Naive thymus-derived CD4-positive, alpha-beta T cell (primary cell): ENCODE measurements around the gene MACO1. TPM values are rescaled to one million over a fixed set of nuclear protein-coding genes. Genes with fewer than 3 reads are reported as not detected.
A peak's percentile ranks its signal among the peaks of the same experiment; 100 is the strongest.
"Not testable (repeated sequence)": the region's sequence is repeated elsewhere in the genome, so short reads cannot be mapped to it uniquely, and the experiment has no call there.

Experiments
- ATAC-seq: fragments of 150-1000 bp; cut with Tn5 transposase; 2 replicates; pipeline ENCODE4 v1.10.0; 2021; ENCODE audit warnings: mild to moderate bottlenecking, moderate library complexity
- CTCF ChIA-PET: fragments of 350-600 bp; sonication (Branson Sonifier 250); formaldehyde crosslinking; loops from one replicate; lab custom pipeline; 2021; ENCODE audit warnings: antibody characterized with exemption; lab: Charles Lee
- POLR2A ChIA-PET: fragments of 350-600 bp; sonication (Branson Sonifier 250); formaldehyde crosslinking; loops from one replicate; lab custom pipeline; 2021; ENCODE audit warnings: antibody characterized with exemption, inconsistent platforms; lab: Charles Lee
- DNase-seq, 9 donors: peaks; one replicate each; pipeline versions ENCODE4 v3.0.0 to v3.0.0-alpha.2; 2020 to 2022; ENCODE audit warnings: mixed read lengths in 1 of 9
- H3K27ac ChIP-seq: one replicate; pipeline ENCODE4 v1.7.0; 2013; ENCODE audit warnings: mild to moderate bottlenecking, low read depth, low read length, moderate library complexity
- H3K27me3 ChIP-seq, 2 donors: one replicate each; pipeline ENCODE4 v1.7.0; 2013; ENCODE audit warnings: low read length in 2 of 2, mild to moderate bottlenecking in 2 of 2, moderate library complexity in 2 of 2; ENCODE audit not compliant: control insufficient read depth in 2 of 2, insufficient read depth in 2 of 2
- H3K36me3 ChIP-seq, 3 experiments: 1 replicate in 2 of 3; 2 replicates in 1 of 3; pipeline ENCODE4 v1.7.0; 2013; ENCODE audit warnings: low read length in 3 of 3, mild to moderate bottlenecking in 3 of 3, moderate library complexity in 1 of 3; ENCODE audit not compliant: insufficient read depth in 3 of 3, control insufficient read depth in 2 of 3
- H3K4me1 ChIP-seq, 2 donors: one replicate each; pipeline ENCODE4 v1.7.0; 2013; ENCODE audit warnings: low read length in 2 of 2, mild to moderate bottlenecking in 2 of 2, moderate library complexity in 1 of 2; ENCODE audit not compliant: control insufficient read depth in 2 of 2, insufficient read depth in 2 of 2
- H3K4me3 ChIP-seq: 2 replicates; pipeline ENCODE4 v1.7.0; 2013; ENCODE audit warnings: mild to moderate bottlenecking, low read length
- H3K9me3 ChIP-seq, 3 experiments: 1 replicate in 2 of 3; 2 replicates in 1 of 3; pipeline ENCODE4 v1.7.0; 2013; ENCODE audit warnings: low read length in 3 of 3; ENCODE audit not compliant: control insufficient read depth in 2 of 3
- H3K27ac Mint-ChIP-seq, 9 donors: one replicate each; pipeline ENCODE4 v1.8.0; 2020 to 2022; ENCODE audit warnings: mixed read lengths in 9 of 9, mild to moderate bottlenecking in 8 of 9, moderate library complexity in 5 of 9, inconsistent platforms in 2 of 9
- H3K27me3 Mint-ChIP-seq, 5 donors: one replicate each; pipeline ENCODE4 v1.8.0; 2021 to 2022; ENCODE audit warnings: mixed read lengths in 5 of 5, mild to moderate bottlenecking in 1 of 5
- H3K36me3 Mint-ChIP-seq, 5 donors: one replicate each; pipeline ENCODE4 v1.8.0; 2020 to 2022; ENCODE audit warnings: mixed read lengths in 5 of 5, mild to moderate bottlenecking in 3 of 5, inconsistent platforms in 1 of 5
- H3K4me1 Mint-ChIP-seq, 7 donors: one replicate each; pipeline ENCODE4 v1.8.0; 2020 to 2022; ENCODE audit warnings: mixed read lengths in 7 of 7, mild to moderate bottlenecking in 3 of 7, inconsistent platforms in 1 of 7
- H3K4me3 Mint-ChIP-seq, 10 donors: one replicate each; pipeline ENCODE4 v1.8.0; 2020 to 2022; ENCODE audit warnings: mild to moderate bottlenecking in 10 of 10, mixed read lengths in 10 of 10, moderate library complexity in 6 of 10, inconsistent platforms in 2 of 10
- H3K9me3 Mint-ChIP-seq, 11 donors: one replicate each; pipeline ENCODE4 v1.8.0; 2020 to 2022; ENCODE audit warnings: mixed read lengths in 11 of 11, mild to moderate bottlenecking in 4 of 11, inconsistent platforms in 1 of 11, moderate library complexity in 1 of 11
- intact Hi-C, 2 donors: fragments of 100-400 bp; cut with micrococcal nuclease; formaldehyde crosslinking; loops; one replicate each; pipeline ENCODE4 v1.15.1; 2023
- polyA plus RNA-seq, 2 donors: library from polyadenylated mRNA; unstranded; fragments of 300-500 nt; fragmentation: Illumina TruSeq; gene quantifications; one replicate each; pipeline ENCODE4 v1.2.3, GENCODE V29; 2021
- total RNA-seq, 6 experiments: library from RNA in 5 of 6; stranded (reverse) in 5 of 6; gene quantifications; 1 replicate in 5 of 6; 2 replicates in 1 of 6; pipeline ENCODE4 v1.2.3 and lab custom pipeline; 2021 to 2026

The MACO1 gene
- total and polyA plus RNA-seq, 7 experiments from 2014 or later, result 8.8 to 25.9 (median 19.5) TPM

DNA sequence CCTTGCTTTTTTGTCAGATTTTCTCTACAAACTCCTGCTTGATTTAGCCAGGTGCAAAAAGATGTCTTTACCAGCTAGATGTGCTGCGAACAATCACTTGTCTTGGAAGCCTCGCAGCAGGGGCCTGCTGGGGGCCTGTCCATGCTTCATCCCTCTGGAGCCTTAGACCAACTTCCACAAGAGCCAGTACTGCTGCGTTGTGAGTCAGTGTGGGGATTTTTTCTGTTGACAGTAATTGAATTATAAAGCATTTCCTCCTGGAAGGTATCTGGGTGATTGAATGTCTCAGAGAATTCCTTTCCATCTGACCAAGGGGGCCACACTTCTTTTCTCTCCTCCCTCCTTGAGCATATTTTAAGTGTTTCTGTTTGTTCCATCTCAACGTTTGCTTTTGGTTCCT, 72.3 kb downstream of the MACO1 start:
- Mint-ChIP-seq H3K27ac (peak overlapping the region; percentile 5 to 92 (median 69)), H3K9me3 (no peaks in the 10 kb centered on the region), H3K27me3 (peaks cover 0 to 4% (median 0%) of the 10 kb centered on the region in 5 donors), H3K4me3 (no peak overlapping the region), H3K36me3 (peaks cover 0 to 10% (median 7%) of the 10 kb centered on the region in 5 donors), H3K4me1 (peaks cover 13 to 39% (median 31%) of the 10 kb centered on the region in 7 donors)
- Histone ChIP-seq H3K4me1 (peaks cover 0 to 20% of the 10 kb centered on the region in 2 donors), H3K4me3 (no peak overlapping the region), H3K36me3 (peaks cover 0 to 13% (median under 1%) of the 10 kb centered on the region in 3 experiments), H3K27me3 (no peaks in the 10 kb centered on the region), H3K27ac (peak overlapping the region; percentile 6), H3K9me3 (no peaks in the 10 kb centered on the region)
- POLR2A ChIA-PET, result interaction anchor here (1.9 kb wide), 1 partner anchor 69 kb away, joined by 6 read pairs; no protein-coding TSS in a partner anchor
- CTCF ChIA-PET, result interaction anchor here (0.6 to 6.9 kb wide), 8 partner anchors 11 to 316 kb away, joined by 3 to 227 read pairs (median 6); no protein-coding TSS in a partner anchor
- no peak for DNase-seq
- intact Hi-C loops, result loop anchor here in 1 of 2 donors (5.0 kb wide), 2 partner anchors 104 to 294 kb away; no protein-coding TSS in a partner anchor
- ATAC-seq, result no peak

DNA sequence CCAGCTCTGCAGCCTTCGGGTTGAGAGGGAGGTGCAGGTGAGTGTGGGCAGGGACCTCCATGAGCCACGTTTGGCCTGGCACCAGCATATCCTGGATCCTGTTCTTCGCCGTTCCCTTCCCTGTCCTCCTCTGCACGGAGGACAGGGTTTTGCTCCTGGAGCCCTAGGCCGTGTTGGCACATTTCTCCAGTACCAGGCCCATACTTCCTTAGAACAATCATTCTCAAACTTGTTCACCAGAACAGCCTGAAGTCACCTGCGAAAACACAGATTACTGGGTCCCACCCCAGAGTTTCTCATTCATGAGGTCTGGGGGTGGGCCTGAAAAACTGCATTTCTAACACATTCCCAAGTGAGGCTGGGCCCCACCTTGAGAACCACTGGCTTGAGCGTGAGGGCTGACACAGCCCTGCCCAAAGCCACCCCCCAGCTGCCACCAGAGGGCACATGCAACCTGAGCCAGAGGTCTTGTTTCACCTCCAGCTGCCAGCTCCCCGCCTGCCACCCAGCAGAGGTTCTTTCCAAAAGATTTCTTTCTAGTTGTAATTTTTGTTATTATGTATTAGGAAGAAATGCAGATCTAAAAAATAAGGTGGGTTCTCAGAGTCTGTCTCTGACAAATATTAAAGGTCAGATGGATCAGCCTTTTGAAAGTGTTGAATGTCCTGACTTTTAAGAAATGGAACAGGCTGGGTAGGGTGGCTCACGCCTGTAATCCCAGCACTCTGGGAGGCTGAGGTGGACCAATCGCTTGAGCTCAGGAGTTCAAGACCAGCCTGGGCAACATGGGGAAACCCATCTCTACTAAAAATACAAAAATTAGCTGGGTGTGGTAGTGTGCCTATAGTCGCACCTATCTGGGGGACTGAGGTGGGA, 73.1 kb downstream of the MACO1 start:
- no peaks in the 10 kb centered on the region for H3K9me3 ChIP-seq
- H3K27ac ChIP-seq, result peak overlapping the region; percentile 6
- ATAC-seq (peak; percentile 95), DNase-seq (peak; percentile 47 to 82 (median 75))
- Mint-ChIP-seq H3K27ac (peak overlapping the region in 8 of 9 donors; percentile 68 to 92 (median 76)), H3K4me1 (peaks cover 12 to 39% (median 31%) of the 10 kb centered on the region in 7 donors), H3K9me3 (no peaks in the 10 kb centered on the region), H3K4me3 (peak overlapping the region in 1 of 10 donors; percentile 2), H3K27me3 (peaks cover 0 to 6% (median 0%) of the 10 kb centered on the region in 5 donors), H3K36me3 (peaks cover 0 to 7% (median 4%) of the 10 kb centered on the region in 5 donors)
- no peaks in the 10 kb centered on the region for H3K27me3 ChIP-seq
- CTCF ChIA-PET, result interaction anchor here (0.7 to 6.9 kb wide), 13 partner anchors 9 to 391 kb away, joined by 3 to 227 read pairs (median 3); no protein-coding TSS in a partner anchor
- H3K4me1 ChIP-seq, result peaks cover 0 to 20% of the 10 kb centered on the region in 2 donors
- peaks cover 0 to 4% (median 0%) of the 10 kb centered on the region in 3 experiments for H3K36me3 ChIP-seq
- POLR2A ChIA-PET, result interaction anchor here (1.0 to 4.3 kb wide), 5 partner anchors 15 to 69 kb away, joined by 3 to 85 read pairs (median 6); no protein-coding TSS in a partner anchor
- intact Hi-C loops, result loop anchor here (1.0 to 5.0 kb wide), 6 partner anchors 17 to 308 kb away; no protein-coding TSS in a partner anchor
- no peak overlapping the region for H3K4me3 ChIP-seq

DNA sequence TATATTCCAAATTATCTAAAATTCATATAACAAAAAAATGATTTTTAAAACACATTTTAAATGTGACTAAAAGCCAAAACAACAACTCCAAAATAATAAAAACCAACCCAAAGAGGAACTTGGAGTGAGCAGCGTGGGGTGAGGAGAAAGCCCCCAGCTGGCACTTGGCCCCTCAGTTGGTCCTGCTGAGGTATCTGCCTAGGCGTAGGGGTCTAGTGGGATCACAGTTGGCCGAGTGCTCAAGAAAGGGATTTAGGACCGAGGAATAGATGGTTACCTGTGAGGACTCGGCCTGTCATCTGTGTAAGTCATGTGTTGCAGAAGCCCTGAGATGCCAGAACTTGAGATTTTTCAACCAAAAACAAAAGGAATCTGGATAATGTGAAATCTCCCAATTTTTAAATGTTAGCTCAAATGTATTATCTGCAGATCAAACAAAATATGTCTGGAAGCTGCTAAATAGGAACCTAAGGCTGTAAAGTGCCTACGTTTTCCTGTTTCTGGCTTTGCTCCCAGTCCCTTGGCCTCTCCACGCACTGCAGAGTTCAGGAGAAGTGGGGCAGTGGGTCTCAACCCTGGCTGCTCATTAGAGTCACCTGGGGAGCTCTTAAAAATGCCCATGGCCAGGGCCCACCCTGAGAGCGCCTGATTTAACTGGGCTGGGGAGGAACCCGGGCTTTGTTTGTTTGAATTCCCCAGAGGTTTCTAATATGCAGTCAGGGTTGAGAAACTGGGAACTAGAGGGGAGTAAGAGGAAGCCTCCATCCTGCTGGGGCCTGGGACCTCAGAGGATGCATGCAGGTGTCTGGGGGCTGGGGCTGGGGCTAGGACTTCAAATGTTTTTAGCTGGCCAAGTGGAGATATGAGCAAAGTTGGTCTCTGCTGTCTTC, 74.3 kb downstream of the MACO1 start:
- Mint-ChIP-seq H3K27ac (peak overlapping the region in 8 of 9 donors; percentile 62 to 92 (median 83)), H3K27me3 (peaks cover 0 to 6% (median 0%) of the 10 kb centered on the region in 5 donors), H3K36me3 (peaks cover 0 to 7% (median 0%) of the 10 kb centered on the region in 5 donors), H3K4me1 (peaks cover 12 to 39% (median 31%) of the 10 kb centered on the region in 7 donors), H3K9me3 (no peaks in the 10 kb centered on the region), H3K4me3 (peak overlapping the region in 2 of 10 donors; percentile 12 to 27)
- ChIA-PET CTCF (interaction anchor here (0.5 to 6.9 kb wide), 10 partner anchors 8 to 305 kb away, joined by 3 to 227 read pairs (median 6); no protein-coding TSS in a partner anchor), POLR2A (interaction anchor here (0.6 to 4.3 kb wide), 11 partner anchors 14 to 825 kb away, joined by 3 to 85 read pairs (median 3); no protein-coding TSS in a partner anchor)
- Histone ChIP-seq H3K9me3 (no peaks in the 10 kb centered on the region), H3K4me1 (peaks cover 0 to 20% of the 10 kb centered on the region in 2 donors), H3K27me3 (no peaks in the 10 kb centered on the region), H3K36me3 (no peaks in the 10 kb centered on the region), H3K27ac (peak overlapping the region; percentile 34), H3K4me3 (no peak overlapping the region)
- DNase-seq, result no peak
- intact Hi-C loops, result loop anchor here (1.0 to 5.0 kb wide), 6 partner anchors 16 to 306 kb away; no protein-coding TSS in a partner anchor
- peak; percentile 20 for ATAC-seq

DNA sequence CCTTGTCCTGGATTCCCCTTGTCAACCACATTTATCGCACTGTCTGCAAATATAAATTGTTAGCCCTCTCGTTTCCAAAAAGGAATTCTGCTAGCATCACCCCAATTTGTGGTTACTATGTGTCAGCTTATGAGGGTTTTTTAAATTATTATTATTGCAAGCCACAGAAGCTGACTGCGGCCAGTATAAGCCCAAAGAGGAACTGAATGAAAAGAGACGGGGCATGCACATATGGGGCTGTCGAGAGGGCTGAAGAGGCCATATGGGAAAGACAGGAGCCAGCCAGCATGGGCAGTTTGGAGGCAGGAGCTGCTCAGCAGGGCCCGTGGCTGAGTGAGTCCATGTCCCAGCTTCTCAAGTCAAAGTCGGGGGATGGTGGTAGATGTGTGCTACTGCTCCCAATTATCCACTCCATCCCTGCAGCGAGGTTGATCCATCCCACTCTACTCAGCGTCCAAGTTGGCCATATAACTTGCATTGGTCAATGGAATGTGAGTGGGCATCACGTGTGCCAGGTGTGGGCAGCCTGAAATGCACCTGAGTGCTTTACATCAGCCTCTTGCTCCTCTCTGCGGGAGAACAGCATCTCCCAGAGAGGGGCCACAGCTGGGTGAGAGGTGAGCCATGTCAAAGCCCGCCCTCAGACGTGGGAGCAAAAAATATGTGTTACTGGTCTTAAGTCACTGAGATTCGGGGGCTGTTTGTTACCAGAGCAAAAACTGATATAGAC, 75.1 kb downstream of the MACO1 start:
- H3K9me3 Mint-ChIP-seq, result no peaks in the 10 kb centered on the region
- H3K27ac Mint-ChIP-seq, result peak overlapping the region; percentile 49 to 95 (median 88)
- ChIA-PET CTCF (interaction anchor here (0.6 to 6.9 kb wide), 6 partner anchors 15 to 304 kb away, joined by 3 to 227 read pairs (median 19); no protein-coding TSS in a partner anchor), POLR2A (interaction anchor here (0.6 to 4.3 kb wide), 11 partner anchors 9 to 824 kb away, joined by 3 to 85 read pairs (median 3); partner anchors contain the start of gene MTFR1L)
- DNase-seq (no peak), ATAC-seq (no peak)
- H3K36me3 Mint-ChIP-seq, result peaks cover 0 to 2% (median 0%) of the 10 kb centered on the region in 5 donors
- H3K4me1 Mint-ChIP-seq, result peaks cover 12 to 39% (median 31%) of the 10 kb centered on the region in 7 donors
- no peaks in the 10 kb centered on the region for H3K27me3 ChIP-seq
- no peak overlapping the region for H3K4me3 ChIP-seq
- H3K4me3 Mint-ChIP-seq, result peak overlapping the region in 9 of 10 donors; percentile 50 to 90 (median 82)
- H3K27me3 Mint-ChIP-seq, result peaks cover 0 to 6% (median 0%) of the 10 kb centered on the region in 5 donors
- peaks cover 0 to 20% of the 10 kb centered on the region in 2 donors for H3K4me1 ChIP-seq
- H3K27ac ChIP-seq, result no peak overlapping the region
- no peaks in the 10 kb centered on the region for H3K9me3 ChIP-seq
- intact Hi-C loops, result loop anchor here in 1 of 2 donors (2.0 kb wide), 1 partner anchor 15 kb away; no protein-coding TSS in a partner anchor
- H3K36me3 ChIP-seq, result no peaks in the 10 kb centered on the region

DNA sequence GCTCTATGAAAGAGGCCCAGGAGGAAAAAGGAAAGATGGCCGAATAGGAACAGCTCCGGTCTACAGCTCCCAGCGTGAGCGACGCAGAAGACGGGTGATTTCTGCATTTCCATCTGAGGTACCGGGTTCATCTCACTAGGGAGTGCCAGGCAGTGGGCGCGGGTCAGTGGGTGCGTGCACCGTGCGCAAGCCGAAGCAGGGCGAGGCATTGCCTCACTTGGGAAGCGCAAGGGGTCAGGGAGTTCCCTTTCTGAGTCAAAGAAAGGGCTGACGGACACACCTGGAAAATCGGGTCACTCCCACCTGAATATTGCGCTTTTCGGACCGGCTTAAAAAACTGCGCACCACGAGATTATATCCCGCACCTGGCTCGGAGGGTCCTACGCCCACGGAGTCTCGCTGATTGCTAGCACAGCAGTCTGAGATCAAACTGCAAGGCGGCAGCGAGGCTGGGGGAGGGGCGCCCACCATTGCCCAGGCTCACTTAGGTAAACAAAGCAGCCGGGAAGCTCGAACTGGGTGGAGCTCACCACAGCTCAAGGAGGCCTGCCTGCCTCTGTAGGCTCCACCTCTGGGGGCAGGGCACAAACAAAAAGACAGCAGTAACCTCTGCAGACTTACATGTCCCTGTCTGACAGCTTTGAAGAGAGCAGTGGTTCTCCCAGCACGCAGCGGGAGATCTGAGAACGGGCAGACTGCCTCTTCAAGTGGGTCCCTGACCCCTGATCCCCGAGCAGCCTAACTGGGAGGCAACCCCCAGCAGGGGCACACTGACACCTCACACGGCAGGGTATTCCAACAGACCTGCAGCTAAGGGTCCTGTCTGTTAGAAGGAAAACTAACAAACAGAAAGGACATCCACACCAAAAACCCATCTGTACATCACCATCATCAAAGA, 76.1 kb downstream of the MACO1 start:
- H3K27ac ChIP-seq, H3K27me3 ChIP-seq, H3K36me3 ChIP-seq, H3K36me3 Mint-ChIP-seq, intact Hi-C loops, H3K27me3 Mint-ChIP-seq, H3K4me3 ChIP-seq, H3K9me3 Mint-ChIP-seq, H3K9me3 ChIP-seq, ATAC-seq: not testable (repeated sequence)
- Mint-ChIP-seq H3K27ac (peak overlapping the region; percentile 49 to 95 (median 88)), H3K4me3 (peak overlapping the region; percentile 72 to 90 (median 82)), H3K4me1 (peaks cover 12 to 39% (median 31%) of the 10 kb centered on the region in 7 donors)
- H3K4me1 ChIP-seq, result peaks cover 0 to 20% of the 10 kb centered on the region in 2 donors
- POLR2A ChIA-PET, result interaction anchor here (0.9 to 4.3 kb wide), 7 partner anchors 10 to 313 kb away, joined by 3 to 85 read pairs (median 5); partner anchors contain the start of gene MTFR1L
- peak in 7 of 9 donors; percentile 53 to 76 (median 62) for DNase-seq
- CTCF ChIA-PET, result interaction anchor here (0.6 to 6.9 kb wide), 6 partner anchors 14 to 303 kb away, joined by 3 to 227 read pairs (median 19); no protein-coding TSS in a partner anchor
